Gastrocnemius medialis (tissue), 4 donors: ENCODE measurements around the gene CDS2.

Experiments used
- POLR2A ChIP-seq, 2 donors: fragments of 450-650 bp; IDR thresholded peaks; one replicate each; pipeline ENCODE4 v1.6.1; 2017; ENCODE audit warnings: antibody characterized with exemption in 2 of 2, mild to moderate bottlenecking in 2 of 2, moderate library complexity in 2 of 2
- TF ChIP-seq, protein P1 (sequence below), 5 experiments: fragments of 450-650 bp in 3 of 5; fragments of 200-600 bp in 2 of 5; sonication (generic) in 2 of 5; IDR thresholded peaks in 4 of 5; conservative IDR thresholded peaks in 1 of 5; 1 replicate in 4 of 5; 2 replicates in 1 of 5; pipeline ENCODE4 v1.5.1; 2016 to 2019; ENCODE audit warnings: antibody characterized with exemption in 5 of 5, mild to moderate bottlenecking in 3 of 5, moderate library complexity in 3 of 5

DNA sequence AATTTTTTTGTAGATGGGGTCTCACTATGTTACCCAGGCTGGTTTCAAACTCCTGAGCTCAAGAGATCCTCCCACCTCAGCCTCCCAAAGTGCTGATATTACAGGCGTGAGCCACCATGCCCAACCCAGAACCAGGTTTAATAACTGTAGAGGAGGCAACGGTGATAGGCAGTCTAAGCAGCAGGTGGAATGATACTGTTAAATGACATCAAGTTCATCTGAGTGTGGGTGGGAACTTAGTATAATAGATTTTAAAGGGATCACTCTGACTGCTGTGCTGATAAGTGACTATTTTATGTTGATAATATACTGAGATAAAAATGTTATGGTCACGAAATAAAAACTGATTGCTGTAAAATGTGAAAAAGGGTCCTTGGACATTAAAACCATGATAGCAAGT is 38.1 kb upstream of the CDS2 start:
- TF ChIP-seq, protein P1, sequence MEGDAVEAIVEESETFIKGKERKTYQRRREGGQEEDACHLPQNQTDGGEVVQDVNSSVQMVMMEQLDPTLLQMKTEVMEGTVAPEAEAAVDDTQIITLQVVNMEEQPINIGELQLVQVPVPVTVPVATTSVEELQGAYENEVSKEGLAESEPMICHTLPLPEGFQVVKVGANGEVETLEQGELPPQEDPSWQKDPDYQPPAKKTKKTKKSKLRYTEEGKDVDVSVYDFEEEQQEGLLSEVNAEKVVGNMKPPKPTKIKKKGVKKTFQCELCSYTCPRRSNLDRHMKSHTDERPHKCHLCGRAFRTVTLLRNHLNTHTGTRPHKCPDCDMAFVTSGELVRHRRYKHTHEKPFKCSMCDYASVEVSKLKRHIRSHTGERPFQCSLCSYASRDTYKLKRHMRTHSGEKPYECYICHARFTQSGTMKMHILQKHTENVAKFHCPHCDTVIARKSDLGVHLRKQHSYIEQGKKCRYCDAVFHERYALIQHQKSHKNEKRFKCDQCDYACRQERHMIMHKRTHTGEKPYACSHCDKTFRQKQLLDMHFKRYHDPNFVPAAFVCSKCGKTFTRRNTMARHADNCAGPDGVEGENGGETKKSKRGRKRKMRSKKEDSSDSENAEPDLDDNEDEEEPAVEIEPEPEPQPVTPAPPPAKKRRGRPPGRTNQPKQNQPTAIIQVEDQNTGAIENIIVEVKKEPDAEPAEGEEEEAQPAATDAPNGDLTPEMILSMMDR (IDR thresholded peaks at IDR 0.05 in 4 of 5, conservative IDR thresholded peaks at IDR 0.05 in 1 of 5) = no peak
- TF ChIP-seq POLR2A (IDR thresholded peaks at IDR 0.05) = no peak
